ENCODE measurements around the gene SPATS1.

Gene SPATS1, protein sequence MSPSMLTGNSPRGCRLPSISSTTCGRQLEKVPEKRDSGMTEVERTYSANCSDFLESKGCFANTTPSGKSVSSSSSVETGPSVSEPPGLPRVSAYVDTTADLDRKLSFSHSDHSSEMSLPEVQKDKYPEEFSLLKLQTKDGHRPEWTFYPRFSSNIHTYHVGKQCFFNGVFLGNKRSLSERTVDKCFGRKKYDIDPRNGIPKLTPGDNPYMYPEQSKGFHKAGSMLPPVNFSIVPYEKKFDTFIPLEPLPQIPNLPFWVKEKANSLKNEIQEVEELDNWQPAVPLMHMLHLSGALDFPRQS

DNA sequence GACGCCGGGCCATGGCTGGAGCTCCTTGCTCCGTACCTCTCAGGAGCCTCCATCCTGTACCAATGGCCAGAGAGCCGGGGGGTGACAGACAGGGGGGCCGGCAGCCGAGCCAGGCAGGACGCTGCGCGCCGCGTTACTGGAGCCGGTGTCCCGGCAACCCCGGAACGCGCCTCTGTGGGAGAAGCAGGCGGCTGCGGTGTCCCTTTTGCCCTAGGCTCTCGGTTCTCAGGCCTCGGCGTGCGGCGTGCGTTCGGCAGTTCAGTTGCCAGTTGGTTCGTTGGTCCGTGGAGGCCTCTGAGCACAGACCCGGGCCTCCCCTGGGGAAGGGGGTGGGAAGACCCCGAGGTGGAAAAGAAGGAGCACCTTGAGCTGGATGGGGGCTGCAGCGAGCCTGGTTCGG is at the start of gene SPATS1:
TSS of gene SPATS1 (plus strand) at position 162 of the 400 bp plus-strand sequence. CDS start 446 bp downstream, outside the sequence.
- no peak for DNase-seq

DNA sequence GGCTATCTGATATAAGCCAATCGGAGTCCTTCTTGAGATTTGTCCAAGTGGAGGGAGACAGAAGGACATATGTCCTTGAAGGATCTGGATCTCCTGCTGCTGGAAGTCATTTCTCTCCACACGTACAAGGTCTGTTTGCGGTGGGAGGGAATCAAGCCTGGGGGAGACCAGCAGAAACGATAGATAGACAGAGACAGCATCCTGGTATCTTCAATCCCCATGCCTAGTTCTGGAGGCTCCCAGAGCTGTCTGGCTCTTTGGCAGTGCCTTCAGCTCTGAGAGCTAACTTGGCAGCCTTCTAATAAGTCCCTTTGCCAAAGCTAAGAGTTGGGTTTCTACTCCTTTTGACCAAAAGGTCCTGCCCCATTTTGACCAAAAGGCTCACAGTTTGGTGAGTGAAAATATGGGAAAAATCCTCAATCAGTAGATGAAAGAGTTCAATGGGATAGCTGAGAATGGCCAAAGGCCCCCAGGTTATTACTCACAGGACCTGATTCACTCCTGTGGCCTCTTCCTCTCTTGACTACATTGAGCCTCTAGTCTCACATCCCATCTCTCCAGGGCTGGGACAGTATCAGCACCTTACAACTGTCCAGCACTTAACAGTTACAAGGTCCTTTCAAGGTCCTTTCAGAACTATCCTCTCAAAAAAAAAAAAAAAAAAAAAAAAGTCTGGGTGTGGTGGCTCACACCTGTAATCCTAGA is 49.6 kb upstream of the SPATS1 start:
- peak in 1 of 2 experiments; percentile 34 for DNase-seq

DNA sequence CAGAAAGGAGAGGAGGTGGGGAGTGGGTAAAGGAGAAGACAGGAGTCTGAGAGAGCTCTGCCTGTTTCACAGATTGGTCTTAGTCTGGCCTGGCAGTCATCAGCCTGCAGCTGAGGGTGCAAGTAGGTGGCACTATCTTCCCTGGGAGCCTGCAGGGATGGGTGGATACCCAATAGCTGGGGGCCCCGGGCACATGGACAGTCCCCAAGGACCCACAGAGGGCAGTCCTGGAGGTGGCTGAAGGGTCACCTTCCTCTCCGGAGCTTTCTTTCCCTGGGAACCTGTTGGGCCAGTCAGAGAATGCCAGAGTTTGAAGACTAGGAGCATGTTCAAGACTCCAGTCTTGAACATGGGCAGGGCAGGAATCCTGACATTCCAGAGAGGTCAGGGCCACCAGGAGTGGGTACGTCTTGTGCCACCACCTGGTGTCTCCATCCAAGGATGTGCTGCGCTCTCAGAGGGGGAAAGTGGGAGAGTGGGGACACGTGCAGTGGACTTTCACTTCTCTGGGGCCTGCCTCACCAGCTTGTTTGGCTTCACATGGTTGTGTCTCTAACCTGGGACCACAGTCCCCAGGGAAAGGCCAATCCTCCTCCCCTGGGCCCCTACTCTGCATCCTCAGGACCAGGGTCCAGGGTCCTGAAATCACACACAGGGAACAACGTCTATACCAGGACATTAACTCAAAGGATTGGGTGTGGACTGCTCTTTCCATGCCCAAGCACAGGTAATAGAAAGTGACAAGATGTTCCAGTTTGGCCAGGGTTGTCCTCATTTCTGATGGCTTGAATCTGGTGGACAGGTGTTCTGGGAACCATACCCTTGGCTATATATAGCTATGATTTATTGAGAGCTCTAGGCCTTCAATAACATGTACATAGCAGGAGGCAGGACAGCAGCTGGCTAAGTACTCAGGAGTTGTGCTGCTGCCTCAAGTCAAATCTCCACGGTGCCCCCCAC is 47.3 kb upstream of the SPATS1 start:
- DNase-seq, result no peak

- no peak for DNase-seq
Measured at GRCh38 chr6:44297063-44298038, 45.1 kb upstream of the SPATS1 start.

GRCh38 chr6:44298055-44298803 is 44.2 kb upstream of the SPATS1 start:
- no peak for DNase-seq

GRCh38 chr6:44298864-44299263 is 43.6 kb upstream of the SPATS1 start:
- DNase-seq, result no peak

- DNase-seq, result no peak
Measured at GRCh38 chr6:44300292-44300823, 42.1 kb upstream of the SPATS1 start.

DNA sequence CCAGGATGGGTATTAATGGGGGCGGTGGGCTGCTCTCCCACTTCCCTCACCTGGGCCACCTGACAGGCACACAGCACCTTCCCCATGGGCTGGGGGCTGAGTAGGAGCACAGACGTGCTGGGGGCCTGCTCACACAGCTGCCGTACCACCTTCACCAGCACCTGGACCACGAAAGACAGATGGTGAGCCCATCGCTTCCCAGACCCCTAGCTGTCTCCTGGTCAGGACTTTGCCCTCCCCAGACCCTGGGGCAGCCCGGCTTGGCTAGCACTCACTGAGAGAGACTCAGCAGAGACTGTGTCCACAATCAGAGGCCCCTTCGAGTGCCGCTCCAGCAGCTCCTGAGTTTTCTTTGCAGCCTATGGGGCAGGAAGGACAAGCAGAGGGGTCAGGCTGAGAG is 41.3 kb upstream of the SPATS1 start:
- no peak for DNase-seq

- DNase-seq, result no peak
Measured at GRCh38 chr6:44301782-44302564, 40.5 kb upstream of the SPATS1 start.

DNA sequence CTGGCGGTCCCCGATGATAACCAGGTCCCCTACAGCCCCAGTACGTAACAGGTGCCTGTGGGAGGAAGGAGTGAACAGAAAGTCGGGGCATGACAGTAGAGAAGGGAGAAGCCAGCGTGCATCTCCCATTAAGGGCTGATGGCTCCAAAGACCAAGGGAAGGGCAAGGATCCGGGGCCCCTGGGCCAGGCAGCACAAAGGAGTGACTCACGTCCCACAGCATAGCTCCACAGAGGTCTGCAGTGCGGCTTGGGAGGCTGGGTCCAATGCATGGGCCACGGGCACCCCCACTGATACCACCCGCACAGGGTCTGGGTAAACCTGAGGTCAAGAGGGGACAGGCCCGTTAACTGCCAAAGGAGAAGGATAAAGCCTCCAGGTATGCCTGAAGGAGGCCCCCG is 39.6 kb upstream of the SPATS1 start:
- DNase-seq, result no peak

GRCh38 chr6:44303842-44304241 is 38.6 kb upstream of the SPATS1 start:
- no peak for DNase-seq

DNA sequence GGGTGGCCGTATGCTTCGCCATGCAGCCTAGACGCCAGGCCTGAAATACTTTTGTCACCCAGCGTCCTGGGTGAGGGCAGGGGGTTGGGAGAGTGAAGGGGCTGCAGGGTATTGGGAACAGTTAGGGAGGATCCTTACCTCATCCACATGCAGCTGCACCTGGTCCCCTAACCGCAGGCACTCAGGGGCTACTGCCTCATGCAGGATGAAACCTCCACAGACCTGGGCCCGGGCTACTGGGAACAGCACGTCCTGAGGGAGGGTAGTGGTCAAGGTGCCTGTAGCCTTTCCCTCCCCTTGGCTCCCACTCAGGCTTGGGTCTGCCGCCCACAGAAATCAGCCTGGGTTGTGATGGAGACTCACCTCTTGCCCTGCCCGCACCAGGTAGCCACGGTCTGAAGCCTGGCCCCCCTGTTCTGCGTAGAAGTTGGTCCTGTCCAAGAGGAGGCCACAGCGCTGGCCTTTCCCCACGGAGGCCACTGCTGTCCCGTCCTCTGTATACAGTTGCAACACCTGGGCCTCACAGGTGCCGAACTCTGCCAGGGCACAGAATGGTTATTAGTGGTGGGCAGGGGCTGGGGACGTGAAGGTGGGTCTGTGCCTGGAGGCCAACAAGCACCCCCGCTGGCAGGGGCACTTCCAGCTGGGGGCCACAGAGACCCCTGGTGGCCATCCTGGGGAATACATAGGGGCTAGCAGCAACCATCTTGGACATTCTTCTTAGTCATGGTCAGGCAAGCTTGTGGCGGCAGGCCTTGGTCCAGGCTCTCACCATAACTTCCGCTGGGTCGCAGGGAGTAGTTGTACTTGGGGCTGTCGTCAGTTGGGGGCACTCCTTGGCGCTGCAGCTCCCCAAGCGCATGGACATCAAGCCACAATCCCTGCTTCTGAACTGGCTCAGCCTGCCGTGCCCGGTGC is 37.9 kb upstream of the SPATS1 start:
- peak in 1 of 2 experiments; percentile 26 for DNase-seq

DNA sequence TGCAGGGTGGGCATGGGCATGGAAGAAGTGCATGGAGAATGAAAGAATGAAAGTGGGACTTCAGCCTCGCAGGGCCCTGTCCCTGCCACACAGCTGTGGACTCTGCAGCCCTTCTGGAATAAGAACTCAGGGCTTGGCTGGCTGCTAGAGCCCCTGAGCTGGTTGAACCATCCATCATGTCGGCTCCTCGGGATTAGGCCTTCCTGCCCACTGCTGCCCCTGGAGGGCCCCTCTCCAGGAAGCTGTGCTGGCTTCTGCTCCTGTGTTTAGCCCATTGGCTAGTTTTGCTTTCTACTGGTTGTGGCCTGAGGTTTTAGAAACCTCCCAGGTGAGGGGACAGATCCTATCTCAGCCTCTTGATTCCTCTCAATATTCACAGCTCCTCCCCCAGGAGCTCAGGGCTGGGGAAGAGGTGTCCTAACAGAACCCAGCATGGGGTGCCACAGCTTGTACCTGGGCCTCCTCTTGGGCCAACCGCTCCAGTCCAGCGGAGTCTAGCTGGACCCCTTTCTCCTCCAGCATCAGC is 37.2 kb upstream of the SPATS1 start:
- no peak for DNase-seq

GRCh38 chr6:44306710-44307109 is 35.7 kb upstream of the SPATS1 start:
- DNase-seq, result no peak

DNA sequence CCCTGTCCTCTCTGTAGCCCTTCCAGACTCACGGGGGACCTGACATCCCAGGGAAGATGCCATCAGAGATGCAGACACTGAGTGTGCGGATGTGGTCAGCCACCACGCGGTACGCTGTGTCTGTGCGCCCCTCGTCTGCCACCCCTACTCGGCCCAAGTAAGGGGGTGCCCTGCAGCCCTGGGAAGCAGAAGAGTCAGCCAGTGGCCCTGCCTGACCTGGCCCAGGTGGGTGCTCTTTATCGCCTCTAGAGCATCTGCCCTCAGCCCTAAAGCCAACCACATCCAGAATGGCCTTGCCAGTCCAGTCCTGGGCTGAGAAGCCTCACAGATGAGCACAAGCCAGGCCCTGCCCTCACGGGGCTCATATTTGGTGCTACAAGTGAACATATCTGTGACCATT is 35.2 kb upstream of the SPATS1 start:
- no peak for DNase-seq

GRCh38 chr6:44309092-44309491 is 33.4 kb upstream of the SPATS1 start:
- no peak for DNase-seq

DNA sequence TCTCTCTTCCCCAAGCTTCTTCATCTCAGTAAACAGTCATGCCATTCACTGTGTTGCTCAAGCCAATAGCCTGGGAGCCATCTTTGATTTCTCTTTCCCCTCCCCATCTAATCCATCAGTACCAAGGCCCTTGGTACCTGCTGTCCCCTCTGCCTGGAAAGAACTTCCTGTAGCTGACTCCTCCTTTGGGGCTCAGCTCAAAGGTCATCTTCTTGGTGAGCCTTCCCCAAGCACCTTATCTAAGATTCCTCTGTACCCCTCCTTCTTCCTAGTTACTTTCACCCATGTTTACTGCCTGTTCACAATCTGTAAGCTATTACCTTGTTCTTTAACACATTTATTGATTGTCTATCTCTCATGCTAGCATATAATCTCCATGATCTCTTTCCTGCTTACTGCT is 32.8 kb upstream of the SPATS1 start:
- no peak for DNase-seq

GRCh38 chr6:44310241-44310640 is 32.2 kb upstream of the SPATS1 start:
- DNase-seq, result no peak

GRCh38 chr6:44311304-44311703 is 31.1 kb upstream of the SPATS1 start:
- no peak for DNase-seq
